GM12874 (cell line): ENCODE data around the gene PCDH9.

Experiments used
- TF ChIP-seq, protein P1 (sequence below): IDR thresholded peaks from 2 replicates; pipeline ENCODE4 v1.5.1; 2011; ENCODE audit warnings: low read depth, mild to moderate bottlenecking, control low read depth, low read length, moderate library complexity; ENCODE audit not compliant: insufficient read depth

Gene PCDH9

DNA sequence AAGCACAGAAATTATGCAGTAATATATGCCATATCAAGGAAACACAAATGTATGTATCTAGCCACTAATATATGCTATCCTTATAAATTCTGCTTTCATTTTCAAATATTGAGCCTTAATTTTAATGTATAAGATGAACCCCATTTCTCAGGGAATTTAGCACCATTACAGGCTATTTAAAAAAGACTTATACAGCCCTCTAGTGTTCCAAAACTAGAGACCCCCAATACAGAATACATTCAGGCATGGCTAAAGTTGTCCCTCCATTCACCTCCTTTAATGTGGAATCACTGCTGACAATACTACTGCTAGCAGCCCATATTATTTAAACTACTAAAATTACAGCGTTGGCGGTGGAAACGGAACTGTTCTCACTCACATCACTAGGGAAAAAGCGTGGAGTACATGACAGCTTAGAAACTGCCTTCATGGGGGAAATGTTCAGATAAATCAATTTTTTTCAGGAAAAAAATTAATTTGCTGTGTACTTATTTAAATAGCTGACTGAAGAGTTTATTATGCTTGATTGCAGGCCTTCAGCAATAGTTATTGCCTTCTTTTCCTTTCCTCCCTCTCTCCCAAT lies 541.0 kb downstream of the PCDH9 start:
- TF ChIP-seq, protein P1, sequence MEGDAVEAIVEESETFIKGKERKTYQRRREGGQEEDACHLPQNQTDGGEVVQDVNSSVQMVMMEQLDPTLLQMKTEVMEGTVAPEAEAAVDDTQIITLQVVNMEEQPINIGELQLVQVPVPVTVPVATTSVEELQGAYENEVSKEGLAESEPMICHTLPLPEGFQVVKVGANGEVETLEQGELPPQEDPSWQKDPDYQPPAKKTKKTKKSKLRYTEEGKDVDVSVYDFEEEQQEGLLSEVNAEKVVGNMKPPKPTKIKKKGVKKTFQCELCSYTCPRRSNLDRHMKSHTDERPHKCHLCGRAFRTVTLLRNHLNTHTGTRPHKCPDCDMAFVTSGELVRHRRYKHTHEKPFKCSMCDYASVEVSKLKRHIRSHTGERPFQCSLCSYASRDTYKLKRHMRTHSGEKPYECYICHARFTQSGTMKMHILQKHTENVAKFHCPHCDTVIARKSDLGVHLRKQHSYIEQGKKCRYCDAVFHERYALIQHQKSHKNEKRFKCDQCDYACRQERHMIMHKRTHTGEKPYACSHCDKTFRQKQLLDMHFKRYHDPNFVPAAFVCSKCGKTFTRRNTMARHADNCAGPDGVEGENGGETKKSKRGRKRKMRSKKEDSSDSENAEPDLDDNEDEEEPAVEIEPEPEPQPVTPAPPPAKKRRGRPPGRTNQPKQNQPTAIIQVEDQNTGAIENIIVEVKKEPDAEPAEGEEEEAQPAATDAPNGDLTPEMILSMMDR = peak; percentile 9; the same call in 1 of the 2 replicates

DNA sequence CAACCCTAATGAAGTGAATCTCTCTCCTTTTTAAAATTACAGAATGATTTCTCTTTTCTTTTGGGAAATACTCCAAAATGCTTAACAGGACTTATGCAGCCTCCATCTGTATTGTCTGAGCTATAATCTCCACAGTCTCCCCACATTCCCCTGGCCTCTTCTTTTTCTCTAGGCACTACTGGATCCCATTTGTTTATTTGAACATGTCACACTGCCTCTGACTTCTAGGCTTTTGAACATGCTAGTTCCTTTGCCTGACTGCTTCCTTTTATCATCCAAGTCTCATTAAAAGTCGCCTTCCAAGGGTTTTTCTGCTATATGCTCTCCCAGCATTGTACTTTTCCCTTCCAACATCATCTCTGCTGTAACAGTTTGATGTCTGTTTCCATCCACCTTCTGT lies 548.7 kb downstream of the PCDH9 start:
- TF ChIP-seq, protein P1 = no peak

DNA sequence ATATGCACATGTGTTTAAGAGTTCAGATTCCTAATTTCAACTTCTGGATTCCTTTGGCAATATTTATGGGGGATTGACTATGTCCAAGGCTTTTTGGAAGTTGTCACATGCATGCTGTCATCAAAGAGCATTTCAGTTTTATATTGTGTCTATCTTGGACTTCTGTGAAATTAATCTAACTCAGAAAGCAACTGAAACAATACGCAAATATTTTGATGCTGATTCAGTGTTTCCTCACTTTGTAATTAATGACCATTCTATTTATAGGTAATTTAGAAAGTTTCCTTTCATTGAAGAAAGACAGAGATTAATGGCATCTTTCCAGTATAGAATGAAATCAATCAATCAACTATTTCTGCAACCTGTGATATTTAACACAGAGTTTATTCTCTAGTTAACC lies 550.1 kb downstream of the PCDH9 start:
- TF ChIP-seq, protein P1 = no peak

- TF ChIP-seq, protein P1 = no peak
Observed at GRCh38 chr13:66675620-66676019, 554.5 kb downstream of the PCDH9 start.

DNA sequence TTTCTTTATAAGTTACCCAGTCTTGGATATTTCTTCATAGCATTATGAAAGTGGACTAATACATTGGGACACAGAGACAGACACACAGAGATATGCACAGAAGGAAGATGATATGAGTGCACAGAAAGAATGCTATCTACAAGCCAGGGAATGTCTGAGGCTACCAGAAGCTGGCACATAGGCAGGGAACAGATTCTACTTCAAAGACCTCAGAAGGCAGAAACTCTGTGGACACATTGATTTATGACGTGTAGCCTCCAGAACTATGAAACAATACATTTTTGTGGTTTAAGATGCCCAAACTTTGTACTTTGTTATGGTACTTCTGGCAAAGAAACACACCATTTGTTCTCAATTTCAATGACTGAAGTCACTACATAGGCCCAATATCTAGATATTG lies 556.7 kb downstream of the PCDH9 start:
- TF ChIP-seq, protein P1 = no peak

- TF ChIP-seq, protein P1 = no peak
Observed at GRCh38 chr13:66665991-66666390, 564.1 kb downstream of the PCDH9 start.

DNA sequence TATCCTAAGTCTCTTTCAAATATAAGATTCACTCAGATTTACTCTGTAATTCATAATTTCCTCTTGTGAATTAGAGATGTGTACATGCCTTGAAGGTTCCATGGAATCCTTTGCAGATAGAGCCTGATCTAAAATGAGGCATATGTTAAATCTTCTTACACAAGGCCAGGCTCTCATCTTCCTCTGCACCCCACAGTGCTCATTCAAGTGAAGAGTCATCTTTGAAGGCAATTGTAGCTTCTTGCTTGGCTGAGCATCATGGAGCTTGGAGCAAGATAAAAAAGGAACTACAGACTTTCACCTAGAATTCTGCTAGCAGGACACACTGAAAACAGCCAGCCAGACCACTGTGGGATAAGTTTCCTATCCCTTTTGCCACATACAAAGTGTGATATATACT lies 566.4 kb downstream of the PCDH9 start:
- TF ChIP-seq, protein P1 = no peak
